ENCODE measurements around the gene AFF1. TPM values are rescaled to one million over a fixed set of nuclear protein-coding genes. Genes with fewer than 3 reads are reported as not detected.

AFF1 gene
- total RNA-seq, 1 donor from 2014 or later = 58.2 TPM

- peak; percentile 88 for DNase-seq (ENCODE audit: low read depth)
- no peak for FAIRE-seq
- Histone ChIP-seq H3K9ac (ENCODE audit: low read length) (peak overlapping the region; percentile 93), H3K4me1 (ENCODE audit: insufficient read depth, low read length) (peaks cover 21% of the 10 kb centered on the region), H4K20me1 (ENCODE audit: insufficient read depth, low read length) (peaks cover 26% of the 10 kb centered on the region), H3K27ac (ENCODE audit: low read depth, low read length) (peak overlapping the region; percentile 98), H2AFZ (ENCODE audit: low read depth, low read length) (peak overlapping the region; percentile 86), H3K9me3 (ENCODE audit: insufficient read depth, low read depth, low read length) (no peaks in the 10 kb centered on the region), H3K79me2 (ENCODE audit: insufficient read depth, low read length) (peaks cover 33% of the 10 kb centered on the region), H3K36me3 (ENCODE audit: insufficient read depth, low read length) (no peaks in the 10 kb centered on the region), H3K4me2 (ENCODE audit: low read length) (peak overlapping the region; percentile 97), H3K4me3 (ENCODE audit: insufficient read depth, low read depth, low read length) (peak overlapping the region; percentile 96), H3K27me3 (ENCODE audit: insufficient read depth, low read length) (no peaks in the 10 kb centered on the region)
- Mint-ChIP-seq H3K4me3 (ENCODE audit: unreplicated experiment) (peak overlapping the region; percentile 97), H3K27me3 (ENCODE audit: low read depth, unreplicated experiment) (no peaks in the 10 kb centered on the region), H3K4me1 (ENCODE audit: low read depth, unreplicated experiment) (peaks cover 32% of the 10 kb centered on the region), H3K36me3 (ENCODE audit: low read depth, unreplicated experiment) (peaks cover 2% of the 10 kb centered on the region), H3K27ac (ENCODE audit: unreplicated experiment) (peak overlapping the region; percentile 89), H3K9me3 (ENCODE audit: unreplicated experiment) (no peaks in the 10 kb centered on the region)
- TF ChIP-seq CTCF (IDR thresholded peaks at IDR 0.05; ENCODE audit: insufficient read depth, low read depth, low read length) (peak; percentile 7), EZH2 (IDR thresholded peaks at IDR 0.05; ENCODE audit: insufficient read depth, low read length) (no peak)
These were observed 72.1 kb downstream of the AFF1 start for GRCh38 chr4:87006676-87007527.

- Mint-ChIP-seq H3K27me3 (ENCODE audit: low read depth, unreplicated experiment) (no peaks in the 10 kb centered on the region), H3K27ac (ENCODE audit: unreplicated experiment) (peak overlapping the region; percentile 89), H3K4me3 (ENCODE audit: unreplicated experiment) (peak overlapping the region; percentile 97), H3K9me3 (ENCODE audit: unreplicated experiment) (no peaks in the 10 kb centered on the region), H3K36me3 (ENCODE audit: low read depth, unreplicated experiment) (peaks cover 2% of the 10 kb centered on the region), H3K4me1 (ENCODE audit: low read depth, unreplicated experiment) (peaks cover 40% of the 10 kb centered on the region)
- peak overlapping the region; percentile 98 for H3K27ac ChIP-seq (ENCODE audit: low read depth, low read length)
- H3K27me3 ChIP-seq (ENCODE audit: insufficient read depth, low read length) = no peaks in the 10 kb centered on the region
- peak overlapping the region; percentile 97 for H3K4me2 ChIP-seq (ENCODE audit: low read length)
- FAIRE-seq (no peak), DNase-seq (ENCODE audit: low read depth) (peak; percentile 38)
- peak overlapping the region; percentile 93 for H3K9ac ChIP-seq (ENCODE audit: low read length)
- H3K79me2 ChIP-seq (ENCODE audit: insufficient read depth, low read length) = peaks cover 40% of the 10 kb centered on the region
- peak overlapping the region; percentile 86 for H2AFZ ChIP-seq (ENCODE audit: low read depth, low read length)
- no peaks in the 10 kb centered on the region for H3K36me3 ChIP-seq (ENCODE audit: insufficient read depth, low read length)
- H3K9me3 ChIP-seq (ENCODE audit: insufficient read depth, low read depth, low read length) = no peaks in the 10 kb centered on the region
- peaks cover 21% of the 10 kb centered on the region for H3K4me1 ChIP-seq (ENCODE audit: insufficient read depth, low read length)
- peaks cover 26% of the 10 kb centered on the region for H4K20me1 ChIP-seq (ENCODE audit: insufficient read depth, low read length)
- TF ChIP-seq CTCF (IDR thresholded peaks at IDR 0.05; ENCODE audit: insufficient read depth, low read depth, low read length) (no peak), EZH2 (IDR thresholded peaks at IDR 0.05; ENCODE audit: insufficient read depth, low read length) (no peak)
- peak overlapping the region; percentile 96 for H3K4me3 ChIP-seq (ENCODE audit: insufficient read depth, low read depth, low read length)
These were observed 73.0 kb downstream of the AFF1 start for GRCh38 chr4:87007528-87008446.
